ENCODE results near the gene CD79B.
A peak's percentile ranks its signal among the peaks of the same experiment; 100 is the strongest.

CD79B gene

DNA sequence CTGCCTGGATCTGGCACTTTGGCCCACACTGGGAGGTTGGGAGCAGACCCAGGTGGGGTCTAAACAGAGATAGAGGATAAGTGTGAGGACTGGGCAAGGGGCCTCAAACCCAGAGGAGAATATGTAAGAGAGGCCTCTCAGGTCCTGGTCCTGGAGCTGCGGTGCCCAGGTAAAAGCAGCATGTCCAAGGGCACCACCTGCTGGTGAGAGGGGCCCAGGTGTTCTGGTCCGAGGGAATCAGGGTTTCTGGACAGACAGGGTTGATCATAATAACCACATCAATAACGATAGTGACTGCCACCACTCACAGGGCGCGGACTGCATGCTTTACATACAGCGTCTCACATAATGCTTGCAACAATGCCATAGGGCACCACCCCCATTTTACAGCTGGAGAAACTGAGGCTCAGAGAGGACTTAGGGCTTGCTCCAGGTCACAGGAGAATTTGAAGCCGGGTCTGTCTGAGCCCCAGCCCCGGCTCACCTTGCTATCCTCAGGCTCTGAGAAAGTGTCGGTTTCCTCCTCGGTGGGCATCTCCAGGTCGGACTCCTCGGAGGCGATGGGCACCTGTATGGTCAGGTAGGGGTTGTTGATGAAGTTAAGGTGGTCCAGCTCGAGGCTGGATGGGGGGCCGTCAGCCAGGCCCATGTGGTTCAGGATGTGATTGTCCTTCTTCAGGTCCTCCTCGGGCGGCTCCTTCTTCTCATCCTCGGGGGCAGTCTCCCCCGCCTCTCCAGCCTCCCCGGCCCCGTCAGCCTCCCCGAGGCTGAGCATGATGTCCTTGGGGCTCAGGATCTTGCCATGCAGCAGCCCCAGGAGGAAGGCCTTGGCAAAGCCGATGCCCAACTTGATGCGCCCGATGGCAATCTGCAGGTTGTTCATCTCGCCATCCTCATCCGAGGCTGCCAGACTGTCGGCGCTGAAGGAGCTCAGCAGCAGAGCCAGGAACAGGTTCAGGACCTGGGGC, 19.1 kb upstream of the CD79B start:
- DNase-seq, result peak; percentile 80

DNA sequence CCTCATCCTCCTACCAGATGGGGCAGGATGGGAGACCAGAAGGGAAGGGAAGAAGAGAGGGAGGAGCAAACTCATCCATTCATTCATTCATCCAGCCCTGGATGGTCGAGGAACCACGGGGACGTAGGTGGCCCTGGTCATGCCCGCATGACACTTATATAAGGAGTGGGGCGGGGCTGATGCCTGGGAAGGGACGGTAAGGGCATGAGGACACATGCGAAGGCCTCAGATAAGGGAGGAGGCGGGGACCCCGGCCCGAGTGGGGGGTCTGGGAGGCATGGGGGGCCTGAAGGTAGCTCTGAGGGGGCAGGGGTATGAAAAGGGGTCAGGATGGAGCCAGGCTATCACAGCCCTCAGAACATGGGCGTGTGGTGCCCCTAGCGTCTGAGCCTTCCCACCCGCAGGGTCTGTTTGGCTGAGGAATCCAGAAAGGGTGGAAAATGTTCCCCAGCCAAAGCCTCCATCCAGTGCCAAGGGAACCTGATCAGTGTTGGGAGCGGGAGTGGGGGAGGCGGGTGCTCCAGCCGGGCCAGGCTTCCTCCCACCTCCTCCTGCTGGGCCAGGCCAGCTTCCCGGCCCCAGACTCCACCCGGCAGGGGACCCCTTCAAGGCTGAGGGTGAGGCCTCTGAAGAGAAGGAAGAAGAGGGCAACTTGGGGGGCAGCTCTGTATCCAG, 17.6 kb upstream of the CD79B start:
- DNase-seq, result no peak

DNA sequence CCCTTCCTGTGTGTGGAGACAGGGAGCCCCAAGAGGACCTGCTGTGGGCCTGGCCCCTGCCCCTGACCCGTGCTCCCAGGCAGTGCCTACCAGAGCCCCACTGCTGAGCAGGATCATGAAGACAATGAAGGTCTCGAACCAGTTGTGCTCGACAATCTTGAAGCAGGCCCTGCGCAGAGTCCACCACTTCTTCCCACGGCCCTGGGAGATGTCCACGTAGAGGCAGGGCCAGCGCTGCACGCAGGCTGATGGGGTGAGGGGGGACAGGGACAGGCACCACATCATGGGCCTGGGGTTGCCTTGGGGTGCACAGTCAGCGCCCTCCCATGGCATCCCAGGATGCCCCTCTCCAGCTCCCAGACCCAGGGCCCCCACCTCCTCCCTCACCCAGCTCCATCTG, 16.4 kb upstream of the CD79B start:
- DNase-seq, result no peak

DNA sequence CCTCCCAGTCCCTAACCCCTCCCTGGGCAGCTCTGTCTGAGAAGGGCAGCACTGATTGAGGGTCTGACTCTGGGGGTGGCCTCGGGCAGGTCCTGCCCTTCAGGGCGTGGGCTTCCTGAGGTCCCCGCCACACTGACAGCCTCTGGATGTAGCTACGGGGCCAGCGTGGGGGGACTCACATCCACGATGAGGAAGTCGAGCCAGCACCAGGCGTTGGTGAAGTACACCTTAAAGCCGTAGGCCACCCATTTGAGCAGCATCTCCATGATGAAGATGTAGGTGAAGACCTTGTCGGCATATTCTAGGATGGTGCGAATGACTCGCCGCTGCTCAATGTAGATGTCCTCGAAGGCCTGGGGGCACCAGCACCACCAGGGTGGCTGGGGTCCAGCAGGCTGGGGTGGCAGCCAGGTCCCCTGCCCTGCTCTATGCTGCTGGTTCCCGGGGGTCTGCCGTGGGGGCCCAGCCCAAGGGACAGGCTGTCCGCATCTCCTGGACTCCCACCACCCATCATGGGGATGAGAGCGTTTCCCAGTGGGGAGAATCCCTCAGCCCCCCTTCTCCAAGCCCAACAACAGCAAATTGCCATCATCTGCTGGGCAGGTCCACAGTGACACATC, 15.7 kb upstream of the CD79B start:
- DNase-seq, result no peak

DNA sequence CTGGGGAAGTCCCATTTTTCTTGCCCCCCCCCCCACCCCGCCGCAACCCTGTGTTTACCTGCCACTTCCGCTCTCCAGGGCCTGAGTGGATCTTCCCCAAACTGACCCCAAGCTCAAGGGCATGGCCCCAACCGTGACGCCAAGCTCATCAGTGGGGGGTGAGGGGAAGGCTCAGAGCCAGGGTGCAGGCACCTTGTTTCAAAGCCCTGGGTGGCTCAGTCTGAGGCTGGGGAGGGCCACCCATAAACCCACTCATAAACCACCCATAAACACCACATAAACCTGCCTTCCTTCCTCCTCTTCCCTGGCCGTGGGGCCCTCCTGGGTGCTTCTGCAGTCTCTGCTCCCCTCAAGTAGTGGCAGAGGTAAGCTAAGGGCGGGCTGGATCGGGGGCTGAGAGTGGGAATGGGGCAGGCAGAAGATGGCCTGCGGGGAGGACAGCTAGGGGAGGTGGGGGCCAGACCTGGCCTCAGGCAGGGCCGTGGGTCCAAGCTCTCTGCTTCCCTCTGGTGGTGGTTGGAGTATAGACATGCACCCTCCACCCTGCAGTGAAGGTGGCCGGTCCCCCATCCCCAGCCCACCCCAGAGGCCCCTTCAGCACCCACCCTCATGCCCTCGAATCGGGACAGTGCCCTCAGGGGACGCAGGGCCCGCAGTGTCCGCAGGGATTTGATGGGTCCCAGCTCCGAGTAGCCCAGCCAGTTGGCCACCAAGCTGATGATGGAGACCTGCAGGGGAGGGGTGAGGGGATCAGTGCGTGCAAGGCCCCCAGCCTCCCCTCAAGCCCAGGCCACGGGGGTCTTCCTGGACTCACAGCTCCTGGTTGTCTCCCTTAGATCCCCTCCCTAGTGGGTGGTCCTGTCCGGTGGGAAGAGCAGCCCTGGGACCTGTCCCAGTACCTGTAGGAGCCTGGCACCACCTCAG, 14.6 kb upstream of the CD79B start:
- DNase-seq, result no peak

DNA sequence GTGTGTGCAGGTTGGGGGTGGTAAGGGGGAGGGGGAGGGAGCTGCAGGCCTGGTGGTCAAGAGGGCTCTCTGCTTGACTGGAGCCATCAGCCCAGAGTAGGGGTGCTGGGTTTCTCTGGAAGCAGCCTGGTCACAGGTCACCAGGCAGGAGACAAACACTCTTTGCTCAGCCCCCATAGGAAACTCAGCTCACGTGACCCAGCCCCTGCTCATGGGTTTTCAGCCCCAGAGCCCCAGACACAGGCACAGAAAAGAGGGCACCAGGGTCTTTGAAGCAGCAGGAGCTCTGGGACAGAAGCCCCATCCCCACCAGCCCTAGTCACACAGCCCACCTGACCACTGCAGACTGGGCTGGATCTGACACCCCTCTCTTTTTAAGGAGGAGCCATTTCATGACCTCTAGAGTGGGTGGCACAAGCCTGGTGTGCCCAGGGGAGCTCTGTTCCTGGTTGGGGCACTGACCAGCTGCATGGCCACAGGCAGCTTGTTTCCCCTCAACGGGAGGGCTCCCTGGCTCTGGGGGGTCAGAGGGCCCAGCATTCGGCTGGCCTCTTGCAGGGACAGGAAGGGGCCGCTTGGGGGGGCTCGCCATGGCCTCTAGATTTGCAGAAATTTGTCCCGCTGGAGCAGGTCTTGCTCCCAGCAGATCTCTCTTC, 13.8 kb upstream of the CD79B start:
- no peak for DNase-seq

DNA sequence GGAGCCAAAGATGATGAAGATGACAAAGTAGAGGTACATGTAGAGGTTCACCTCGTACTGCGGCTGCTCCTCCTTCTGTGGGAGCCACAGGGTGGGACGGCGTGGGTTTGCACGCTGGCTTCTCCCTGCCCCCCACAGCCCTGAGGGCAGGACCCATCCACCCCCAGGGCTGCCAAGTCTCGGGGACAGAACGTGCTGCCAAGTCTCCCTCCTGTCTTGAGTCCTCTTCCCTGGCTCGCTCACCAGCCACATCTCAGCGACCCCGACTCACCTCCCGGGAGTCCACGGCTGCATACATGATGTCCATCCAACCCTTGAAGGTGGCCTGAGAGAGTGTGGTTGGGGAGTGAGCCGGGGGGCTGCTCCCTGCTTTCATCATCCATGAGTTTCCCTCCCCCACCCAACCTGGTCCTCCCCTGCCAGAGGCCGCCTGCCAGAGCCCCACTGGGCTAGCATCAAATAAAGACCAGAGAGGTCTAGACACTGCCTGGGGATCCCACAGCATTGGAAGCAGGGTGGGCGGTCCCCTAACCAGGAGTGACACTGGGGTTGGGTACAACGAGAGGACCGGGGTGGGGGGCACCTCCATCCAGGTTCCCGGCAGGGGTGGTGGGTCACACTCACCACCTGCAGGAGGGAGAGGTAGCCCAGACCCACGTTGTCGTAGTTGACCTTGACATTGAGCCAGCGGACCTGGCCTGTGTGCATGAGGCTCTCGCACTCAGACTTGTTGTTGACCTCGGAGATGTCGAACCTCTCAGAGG, 12.8 kb upstream of the CD79B start:
- DNase-seq, result no peak

DNA sequence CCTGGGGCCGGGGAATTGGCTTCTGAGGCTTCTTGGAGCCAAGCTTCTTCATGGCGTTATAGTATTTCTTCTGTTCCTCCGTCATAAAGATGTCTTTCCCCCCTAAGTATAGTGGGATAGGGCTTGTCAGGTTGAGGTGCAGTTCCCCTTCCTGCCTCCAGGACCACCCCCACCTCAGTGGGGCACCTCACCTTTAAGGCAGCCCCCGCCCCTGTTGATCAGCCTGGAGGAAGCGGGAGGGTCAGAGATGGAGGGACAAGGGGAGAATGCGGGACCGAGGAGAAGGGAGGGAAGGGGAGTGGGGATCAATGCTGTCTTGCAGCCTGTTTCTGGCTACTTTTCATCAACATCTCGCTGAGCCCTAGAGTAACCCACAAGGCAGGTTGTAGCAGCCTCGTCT, 11.6 kb upstream of the CD79B start:
- DNase-seq, result no peak

DNA sequence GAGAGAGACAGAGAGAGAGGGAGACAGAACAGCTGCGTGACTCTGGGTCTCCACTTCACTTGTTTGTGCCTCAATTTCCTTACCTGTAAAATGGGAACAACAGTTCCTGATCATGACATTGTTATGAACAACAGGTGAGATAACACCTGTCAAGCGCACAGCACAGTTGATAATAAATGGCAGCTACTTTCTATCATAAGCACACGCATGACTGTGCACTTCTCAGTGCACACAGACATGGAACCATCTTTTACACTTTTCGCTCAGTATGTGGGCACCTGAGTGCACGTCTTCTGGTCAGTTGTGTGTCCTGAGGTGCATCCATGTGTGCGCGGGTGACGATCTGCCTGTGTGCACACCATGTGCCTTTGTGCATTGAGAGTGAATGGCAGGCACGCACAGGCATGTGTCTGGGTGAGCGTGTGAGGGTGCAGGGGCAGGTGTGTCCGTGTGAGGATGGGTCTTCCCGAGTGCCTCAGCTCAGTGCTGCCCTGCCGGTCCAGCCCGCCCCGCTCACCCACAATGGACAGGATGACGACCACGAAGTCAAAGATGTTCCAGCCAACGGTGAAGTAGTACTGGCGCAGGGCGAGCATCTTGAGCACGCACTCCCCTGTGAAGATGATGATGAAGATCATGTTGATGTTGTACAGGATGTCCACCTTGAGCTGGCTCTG, 10.3 kb upstream of the CD79B start:
- DNase-seq, result no peak

DNA sequence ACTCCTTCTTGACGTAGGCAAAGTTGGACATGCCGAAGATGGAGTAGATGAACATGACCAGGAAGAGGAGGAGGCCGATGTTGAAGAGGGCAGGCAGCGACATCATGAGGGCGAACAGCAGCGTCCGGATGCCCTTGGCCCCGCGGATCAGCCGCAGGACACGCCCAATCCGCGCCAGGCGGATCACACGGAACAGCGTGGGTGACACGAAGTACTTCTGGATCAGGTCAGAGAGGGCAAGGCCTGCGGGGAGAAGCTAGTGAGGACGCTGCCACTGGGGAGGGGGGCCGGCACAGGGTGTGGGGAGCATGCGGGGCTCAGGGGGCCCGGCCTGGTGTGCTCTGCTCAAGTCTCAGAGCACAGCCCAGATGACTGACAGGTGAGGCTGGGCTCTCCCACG, 9.6 kb upstream of the CD79B start:
- no peak for DNase-seq

DNA sequence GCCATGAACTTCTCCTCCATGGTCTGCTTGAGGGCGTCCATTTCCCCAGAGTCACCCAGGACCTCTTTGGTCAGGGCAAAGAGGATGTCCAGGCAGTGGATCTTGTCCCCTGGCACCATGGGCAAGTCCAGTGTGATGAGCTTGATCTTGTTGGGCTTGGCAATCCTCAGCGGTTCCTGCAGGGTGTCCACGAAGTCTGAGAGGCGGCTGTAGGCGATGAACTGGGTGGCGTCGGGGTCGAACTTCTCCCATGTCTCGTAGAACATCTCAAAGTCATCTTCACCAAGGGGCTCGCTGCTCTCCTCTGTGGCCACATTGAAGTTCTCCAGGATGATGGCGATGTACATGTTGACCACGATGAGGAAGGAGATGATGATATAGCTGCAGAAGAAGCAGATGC, 9.0 kb upstream of the CD79B start:
- no peak for DNase-seq

DNA sequence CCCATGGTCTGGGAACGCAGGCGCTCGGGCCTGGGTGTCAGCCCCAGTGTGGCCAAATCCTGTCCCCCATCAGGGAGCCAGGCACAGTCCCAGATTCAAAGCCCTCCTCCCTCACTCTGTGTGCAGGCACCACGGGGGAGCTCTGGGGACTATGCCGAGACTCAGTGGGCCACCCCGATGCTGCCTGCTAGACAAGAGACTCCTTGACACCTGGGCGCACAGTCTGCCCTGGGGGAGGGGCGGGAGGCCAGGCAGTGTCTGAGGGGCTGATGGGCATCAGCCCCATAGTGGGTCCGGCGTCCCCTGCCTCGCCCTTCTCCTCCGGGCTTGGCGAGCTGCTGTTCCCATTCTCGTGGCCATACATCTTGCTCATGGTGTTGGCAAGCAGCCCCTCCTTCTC, 8.5 kb upstream of the CD79B start:
- DNase-seq, result no peak

DNA sequence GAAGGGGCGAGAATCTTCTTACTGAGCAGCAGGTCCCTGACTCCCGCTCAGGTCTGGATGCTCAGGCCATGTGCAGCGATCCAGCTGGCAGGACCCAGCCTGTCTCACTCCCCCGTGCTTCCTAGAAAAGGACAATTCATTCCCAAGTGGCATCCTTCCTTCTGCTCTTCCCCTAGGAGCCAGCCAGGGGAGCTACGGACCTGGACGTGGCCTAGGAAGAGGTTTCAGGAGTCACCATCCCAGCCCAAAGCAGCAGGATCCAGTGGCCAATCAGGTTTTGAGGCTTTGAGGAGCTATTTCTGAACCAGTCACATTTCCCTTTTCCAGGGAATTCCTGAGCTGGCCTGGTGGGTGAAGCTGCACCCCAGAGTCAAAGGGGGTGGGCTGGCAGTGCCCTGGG, 7.8 kb upstream of the CD79B start:
- no peak for DNase-seq

DNA sequence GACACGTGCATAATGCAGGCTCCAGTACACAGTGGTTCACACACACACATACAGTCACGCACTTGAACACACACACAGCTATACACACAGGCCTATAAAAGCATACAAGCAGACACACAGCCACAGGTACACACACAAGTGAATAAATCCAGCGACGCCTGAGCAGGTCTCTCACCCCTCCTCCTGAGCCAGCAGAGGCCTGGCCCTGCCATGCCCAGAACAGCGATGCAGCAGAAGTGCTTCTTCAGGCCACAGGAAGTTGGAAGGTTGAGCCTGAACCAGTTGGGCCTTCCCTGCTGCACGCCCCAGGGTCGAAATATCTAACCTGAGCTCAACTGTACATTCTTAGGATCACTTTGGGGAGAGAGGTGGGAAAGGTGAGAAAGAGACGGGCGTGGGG, 7.3 kb upstream of the CD79B start:
- no peak for DNase-seq

DNA sequence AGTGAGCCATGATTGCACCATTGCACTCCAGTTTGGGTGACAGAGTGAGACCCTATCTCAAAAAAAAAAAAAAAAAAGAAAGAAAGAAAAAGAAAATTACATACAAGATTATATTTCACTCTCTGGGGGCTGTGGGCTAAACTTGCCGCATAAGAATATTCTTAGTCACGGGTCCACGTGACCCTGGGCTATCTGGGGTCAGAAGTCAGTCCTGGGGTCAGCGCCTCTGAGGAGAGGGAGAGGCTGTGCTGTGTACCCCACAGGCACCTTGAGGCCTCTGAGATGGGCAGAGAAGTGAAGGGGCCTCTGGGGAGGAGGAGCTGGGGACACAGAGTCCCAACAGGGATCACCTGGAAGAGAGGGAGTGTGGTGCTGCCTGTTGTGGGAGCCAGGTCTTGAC, 5.8 kb upstream of the CD79B start:
- DNase-seq, result no peak

DNA sequence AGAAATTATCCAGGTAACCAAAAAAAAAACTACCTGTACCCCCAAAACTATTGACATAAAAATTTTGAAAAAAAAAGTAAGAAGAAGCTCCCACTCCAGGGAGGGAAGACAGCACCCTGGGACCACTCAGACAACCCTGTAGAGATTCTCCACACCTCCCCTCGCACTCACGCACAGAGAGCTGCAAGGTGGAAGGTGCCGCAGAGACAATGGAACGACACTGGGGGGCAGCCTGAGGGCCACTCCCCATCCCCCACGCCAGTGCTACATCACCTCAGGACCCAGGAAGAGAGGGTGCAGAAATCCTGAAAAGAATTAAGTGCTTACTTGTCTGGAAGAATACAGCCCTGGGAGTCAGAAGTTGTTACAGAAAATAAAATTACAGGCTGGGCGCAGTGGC, 5.2 kb upstream of the CD79B start:
- no peak for DNase-seq

DNA sequence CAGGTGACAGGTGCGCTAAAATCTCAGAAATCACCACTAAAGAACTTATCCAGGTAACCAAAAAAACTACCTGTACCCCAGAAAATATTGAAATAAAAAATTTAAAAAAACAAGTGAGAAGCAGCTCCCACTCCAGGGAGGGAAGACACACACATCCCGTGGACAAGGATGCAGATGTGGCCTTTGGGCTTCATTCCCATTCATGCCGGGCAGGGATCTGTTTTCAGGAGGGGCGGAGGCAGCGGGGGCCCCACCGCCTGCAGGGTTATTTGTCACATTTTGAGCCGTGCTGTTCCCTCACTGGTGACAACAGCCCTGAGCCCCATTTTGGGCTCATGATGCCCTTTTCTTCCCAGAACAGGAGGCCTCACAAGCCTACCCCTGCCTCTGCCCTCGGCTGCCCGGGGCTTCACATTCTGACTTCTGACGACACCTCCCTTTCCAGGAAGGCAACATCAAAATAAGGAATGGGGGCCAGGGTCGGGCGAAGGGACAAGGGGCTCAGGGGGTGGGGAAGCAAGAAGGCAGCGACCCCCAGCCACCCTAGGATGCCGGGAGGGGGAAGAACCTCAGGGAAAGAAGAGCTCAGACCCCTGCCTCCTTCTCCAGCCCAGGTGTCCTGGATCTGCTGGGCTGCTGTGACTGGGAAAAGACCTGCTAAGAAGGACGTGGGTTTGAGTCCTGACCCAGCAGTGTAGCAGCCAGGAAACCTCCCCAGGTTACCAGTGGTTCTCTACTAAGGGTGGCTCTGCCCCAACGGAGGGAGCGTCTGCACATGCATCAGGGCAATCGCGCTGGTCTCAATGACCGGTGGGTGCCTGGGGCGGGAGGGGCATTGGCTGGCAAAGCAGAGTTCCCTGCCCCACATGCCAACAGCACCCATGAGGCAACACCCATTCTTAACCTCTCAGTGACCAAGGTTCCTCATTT, 2.3 kb upstream of the CD79B start:
- DNase-seq, result no peak

DNA sequence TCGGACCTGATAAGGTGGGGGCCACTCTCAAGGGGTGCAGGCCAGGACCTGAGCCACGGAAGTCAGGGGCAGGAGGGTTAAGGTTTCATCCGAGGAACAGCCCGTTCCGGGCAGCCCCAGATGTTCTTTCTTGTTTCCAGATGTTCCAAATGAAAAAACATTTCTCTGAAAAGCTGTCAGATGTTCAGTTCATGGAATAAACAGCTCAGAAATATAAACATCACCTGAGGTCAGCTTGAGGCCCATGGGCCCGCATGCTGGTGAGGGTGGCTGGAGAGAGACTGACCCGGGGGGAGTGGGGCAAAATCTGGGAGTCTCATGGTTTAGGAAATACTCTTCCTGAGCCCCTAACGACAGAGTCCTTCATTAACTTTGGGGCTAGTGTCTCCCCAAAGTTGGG, 1.5 kb upstream of the CD79B start:
- no peak for DNase-seq

DNA sequence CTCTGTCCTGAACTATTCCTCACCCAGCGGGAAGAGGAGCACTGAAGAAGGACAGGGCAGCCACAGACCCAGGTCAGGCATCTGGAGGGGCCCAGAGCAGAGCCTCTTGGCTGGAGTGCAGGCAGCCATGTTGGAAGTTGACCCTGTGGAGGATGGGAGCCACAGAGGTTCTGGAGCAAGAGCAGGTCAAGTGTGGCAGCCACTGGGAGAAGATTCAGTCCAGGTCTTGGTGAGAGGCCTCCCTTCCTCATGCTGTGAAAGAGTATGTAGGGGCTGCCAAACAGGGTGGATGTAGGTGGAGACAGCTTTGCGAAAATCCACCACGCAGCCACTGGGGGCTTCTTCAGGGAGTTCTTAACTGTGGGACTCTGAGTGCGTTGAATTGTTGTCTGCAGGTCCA, 590 bp upstream of the CD79B start:
- no peak for DNase-seq
